ENCODE measurements around the gene GC. TPM values are rescaled to one million over a fixed set of nuclear protein-coding genes. Genes with fewer than 3 reads are reported as not detected.

Gene GC
- total and polyA plus RNA-seq, 10 of the 15 experiments (the other 5 are each of a cell fraction or from before 2014, with no cell fraction given) = 2.3 TPM; not detected in 9

DNA sequence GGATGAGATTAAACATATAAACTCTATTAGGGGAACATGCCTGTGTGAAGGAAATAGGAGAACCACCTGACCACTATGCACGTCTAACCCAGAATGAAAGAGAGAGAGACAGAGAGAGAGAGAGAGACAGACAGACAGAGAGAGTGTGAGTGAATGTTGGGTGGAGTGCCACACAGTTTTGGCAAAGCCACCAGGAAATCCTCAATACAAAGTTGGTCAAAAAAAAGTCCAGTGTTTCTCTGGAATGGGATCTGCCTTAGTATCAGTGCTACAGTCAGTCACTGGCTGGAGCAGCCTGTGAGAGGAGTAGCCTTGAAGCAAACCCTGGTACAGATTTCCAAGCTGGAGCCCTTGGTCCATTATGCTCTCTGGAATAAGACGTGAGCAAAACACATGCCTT, 91.7 kb downstream of the GC start:
- ChIA-PET SMC1A (ENCODE audit: uncharacterized antibody, unreplicated experiment) (interaction anchor here (1.0 kb wide), 1 partner anchor 19 kb away, joined by 3 read pairs; no protein-coding TSS in a partner anchor), CTCF (no interaction called here), RAD21 (ENCODE audit: unreplicated experiment) (no interaction called here), POLR2A (no interaction called here)
- Histone ChIP-seq H3K4me2 (ENCODE audit: control insufficient read depth, insufficient read depth) (no peak overlapping the region), H3K9ac (ENCODE audit: control insufficient read depth, insufficient read depth, low read length) (no peak overlapping the region), H4K20me1 (ENCODE audit: control insufficient read depth, insufficient read depth) (no peaks in the 10 kb centered on the region), H3K4me3 (no peak overlapping the region), H3K36me3 (ENCODE audit: control insufficient read depth in 2 of 2, insufficient read depth in 2 of 2, low read length in 1 of 2) (no peaks in the 10 kb centered on the region), H3K27me3 (replicated peaks in 1 of 2; ENCODE audit: control insufficient read depth in 2 of 2, insufficient read depth in 2 of 2, low read length in 1 of 2) (no peaks in the 10 kb centered on the region), H3K79me2 (ENCODE audit: control insufficient read depth, insufficient read depth, low read length) (no peaks in the 10 kb centered on the region), H3K4me1 (ENCODE audit: control insufficient read depth, insufficient read depth, low read length) (no peaks in the 10 kb centered on the region), H2AFZ (ENCODE audit: control insufficient read depth, low read depth, low read length) (no peak overlapping the region), H3K9me3 (replicated peaks; ENCODE audit: control insufficient read depth, insufficient read depth, low read length) (no peaks in the 10 kb centered on the region), H3K27ac (ENCODE audit: control insufficient read depth, insufficient read depth) (no peak overlapping the region)
- intact Hi-C loops (cut with micrococcal nuclease; ENCODE audit: unreplicated experiment) = no loop called here
- 3% methylated on average over 2 of the region's 2 CpGs for WGBS (ENCODE audit: insufficient coverage, insufficient replicate concordance, low lambda C conversion rate, missing lambda C conversion rate)
- in situ Hi-C loops (cut with MboI) = no loop called here
- TF ChIP-seq BHLHE40 (IDR thresholded peaks at IDR 0.05; ENCODE audit: borderline replicate concordance in 1 of 2, low read depth in 2 of 2, low read length in 1 of 2) (no peak), FOXK2 (IDR thresholded peaks at IDR 0.05) (no peak), LARP7 (IDR thresholded peaks at IDR 0.05) (no peak), CREM (IDR thresholded peaks at IDR 0.05; ENCODE audit: low read depth) (no peak), RAD51 (IDR thresholded peaks at IDR 0.05) (no peak), MEF2B (IDR thresholded peaks at IDR 0.05; ENCODE audit: partially characterized antibody, poor library complexity, severe bottlenecking) (no peak)
- TF ChIP-seq, protein P1, sequence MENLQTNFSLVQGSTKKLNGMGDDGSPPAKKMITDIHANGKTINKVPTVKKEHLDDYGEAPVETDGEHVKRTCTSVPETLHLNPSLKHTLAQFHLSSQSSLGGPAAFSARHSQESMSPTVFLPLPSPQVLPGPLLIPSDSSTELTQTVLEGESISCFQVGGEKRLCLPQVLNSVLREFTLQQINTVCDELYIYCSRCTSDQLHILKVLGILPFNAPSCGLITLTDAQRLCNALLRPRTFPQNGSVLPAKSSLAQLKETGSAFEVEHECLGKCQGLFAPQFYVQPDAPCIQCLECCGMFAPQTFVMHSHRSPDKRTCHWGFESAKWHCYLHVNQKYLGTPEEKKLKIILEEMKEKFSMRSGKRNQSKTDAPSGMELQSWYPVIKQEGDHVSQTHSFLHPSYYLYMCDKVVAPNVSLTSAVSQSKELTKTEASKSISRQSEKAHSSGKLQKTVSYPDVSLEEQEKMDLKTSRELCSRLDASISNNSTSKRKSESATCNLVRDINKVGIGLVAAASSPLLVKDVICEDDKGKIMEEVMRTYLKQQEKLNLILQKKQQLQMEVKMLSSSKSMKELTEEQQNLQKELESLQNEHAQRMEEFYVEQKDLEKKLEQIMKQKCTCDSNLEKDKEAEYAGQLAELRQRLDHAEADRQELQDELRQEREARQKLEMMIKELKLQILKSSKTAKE (IDR thresholded peaks at IDR 0.05; ENCODE audit: low read depth, poor library complexity, severe bottlenecking) = no peak
- TF ChIP-seq, protein P2, sequence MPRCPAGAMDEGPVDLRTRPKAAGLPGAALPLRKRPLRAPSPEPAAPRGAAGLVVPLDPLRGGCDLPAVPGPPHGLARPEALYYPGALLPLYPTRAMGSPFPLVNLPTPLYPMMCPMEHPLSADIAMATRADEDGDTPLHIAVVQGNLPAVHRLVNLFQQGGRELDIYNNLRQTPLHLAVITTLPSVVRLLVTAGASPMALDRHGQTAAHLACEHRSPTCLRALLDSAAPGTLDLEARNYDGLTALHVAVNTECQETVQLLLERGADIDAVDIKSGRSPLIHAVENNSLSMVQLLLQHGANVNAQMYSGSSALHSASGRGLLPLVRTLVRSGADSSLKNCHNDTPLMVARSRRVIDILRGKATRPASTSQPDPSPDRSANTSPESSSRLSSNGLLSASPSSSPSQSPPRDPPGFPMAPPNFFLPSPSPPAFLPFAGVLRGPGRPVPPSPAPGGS (IDR thresholded peaks at IDR 0.05; ENCODE audit: borderline replicate concordance, insufficient read depth, low read depth, low read length, poor library complexity, severe bottlenecking) = no peak
- ATAC-seq = no peak
- no peak for FAIRE-seq
- BruUV-seq (replicated peaks) = no TSS peak
- no peak for DNase-seq (ENCODE audit: low read depth, low spot score)

Small RNA genes lying within 50 kb of the gene (small RNA-seq; reads per million reads assigned to genes)
- not detected for gene RNA5SP163

Other genes with a start within 250 kb of the GC start
- not detected in 2 replicates for gene NPFFR2, start 247.9 kb upstream of the GC start, total RNA-seq (2014; rRNA removed)
- not detected in 2 replicates for gene NPFFR2, start 247.9 kb upstream of the GC start, total RNA-seq (2014; rRNA removed; fragmentation: Illumina TruSeq; extraction: Trizol)
- not detected in 2 replicates for gene NPFFR2, start 247.9 kb upstream of the GC start, total RNA-seq (2021)
- not detected in 2 replicates for gene NPFFR2, start 247.9 kb upstream of the GC start, polyA plus RNA-seq (2011; rRNA removed)
- not detected in 2 replicates for gene NPFFR2, start 247.9 kb upstream of the GC start, polyA plus RNA-seq (2014; fragmentation: Illumina TruSeq; extraction: Trizol)
- gene NPFFR2, start 247.9 kb upstream of the GC start, polyA plus RNA-seq (2014; fragmentation: Nextera tagmentation; extraction: Ambion mirVana) = not detected
- gene NPFFR2, start 247.9 kb upstream of the GC start, polyA plus RNA-seq (2014; rRNA removed) = not detected in 2 replicates
- gene NPFFR2, start 247.9 kb upstream of the GC start, polyA plus RNA-seq (2016; fragmentation: Nextera tagmentation; extraction: Ambion mirVana) = not detected

Data from GM12878 (cell line).